Embryonic facial prominence (tissue), 1 donor: Measurements from ENCODE around the gene CCDC69.
"Not testable (repeated sequence)": the region's sequence is repeated elsewhere in the genome, so short reads cannot be mapped to it uniquely, and the experiment has no call there.

ENCODE experiments used
- DNase-seq: peaks from one replicate; pipeline ENCODE4 v3.0.0-alpha.2; 2016; ENCODE audit errors: extremely low spot score

CCDC69 gene

GRCh38 chr5:151223447-151224264 is at the start of gene CCDC69:
TSS of gene CCDC69 (minus strand) at chr5:151224092. CDS start at chr5:151223970, 122 bp downstream.
- no peak for DNase-seq

GRCh38 chr5:151271336-151271735 is 47.4 kb upstream of the CCDC69 start:
- DNase-seq: no peak

GRCh38 chr5:151270599-151270998 is 46.7 kb upstream of the CCDC69 start:
- DNase-seq: no peak

- no peak for DNase-seq
These were observed 43.8 kb upstream of the CCDC69 start for GRCh38 chr5:151267491-151268260.

GRCh38 chr5:151264113-151264512 is 40.2 kb upstream of the CCDC69 start:
- no peak for DNase-seq

GRCh38 chr5:151262532-151262931 is 38.6 kb upstream of the CCDC69 start:
- DNase-seq: no peak

GRCh38 chr5:151259931-151260330 is 36.0 kb upstream of the CCDC69 start:
- DNase-seq: no peak

GRCh38 chr5:151258816-151259215 is 34.9 kb upstream of the CCDC69 start:
- no peak for DNase-seq

GRCh38 chr5:151258201-151258611 is 34.3 kb upstream of the CCDC69 start:
- no peak for DNase-seq

- no peak for DNase-seq
These were observed 33.9 kb upstream of the CCDC69 start for GRCh38 chr5:151257731-151258181.

GRCh38 chr5:151255621-151256286 is 31.9 kb upstream of the CCDC69 start:
- DNase-seq: no peak

- DNase-seq: not testable (repeated sequence)
These were observed 31.1 kb upstream of the CCDC69 start for GRCh38 chr5:151254990-151255389.

- no peak for DNase-seq
These were observed 30.7 kb upstream of the CCDC69 start for GRCh38 chr5:151254556-151254955.

- DNase-seq: no peak
These were observed 29.7 kb upstream of the CCDC69 start for GRCh38 chr5:151253605-151253950.

GRCh38 chr5:151252762-151253604 is 29.1 kb upstream of the CCDC69 start, which contains the start of gene GM2A:
TSS of gene GM2A (plus strand) at chr5:151253185. CDS start at chr5:151253217, 32 bp downstream.
- peak; percentile 97 for DNase-seq

- DNase-seq: no peak
These were observed 27.7 kb upstream of the CCDC69 start for GRCh38 chr5:151251621-151252020.

GRCh38 chr5:151251001-151251551 is 27.2 kb upstream of the CCDC69 start:
- DNase-seq: no peak

- DNase-seq: no peak
These were observed 26.6 kb upstream of the CCDC69 start for GRCh38 chr5:151250346-151251000.

- no peak for DNase-seq
These were observed 25.4 kb upstream of the CCDC69 start for GRCh38 chr5:151249281-151249680.

- DNase-seq: no peak
These were observed 24.8 kb upstream of the CCDC69 start for GRCh38 chr5:151248651-151249050.
